HepG2 (cell line): ENCODE measurements around the gene TCL1A. TPM values are rescaled to one million over a fixed set of nuclear protein-coding genes. Genes with fewer than 3 reads are reported as not detected.

Source experiments
- ATAC-seq: fragments of 200-7000 bp; cut with Tn5 transposase; 3 replicates; pipeline ENCODE4 v1.9.1; 2020; ENCODE audit warnings: mild to moderate bottlenecking, moderate library complexity
- BruUV-seq: library from RNA; stranded (reverse); fragments of 400-500 nt; replicated peaks from 2 replicates; lab custom pipeline; 2021; lab: Mats Ljungman, UMichigan
- CTCF ChIA-PET: fragments of 300-600 bp; formaldehyde crosslinking; extraction: SDS; loops from one replicate; lab custom pipeline; 2021; ENCODE audit warnings: low total read pairs, inconsistent platforms, low intra/inter-chr PET ratio; lab: Yijun Ruan, JAX
- POLR2A ChIA-PET: fragments of 350-600 bp; sonication (Branson Sonifier 250); formaldehyde crosslinking; loops from one replicate; lab custom pipeline; 2020; ENCODE audit warnings: antibody characterized with exemption, inconsistent platforms; lab: Yijun Ruan, JAX
- DNase-seq: peaks from one replicate; pipeline ENCODE4 v3.0.0-alpha.2; 2015; ENCODE audit warnings: low spot score
- FAIRE-seq: peaks from 3 replicates; lab custom pipeline; 2011; peaks lifted over from hg19 to GRCh38; lab: Jason Lieb, UNC
- H2AFZ ChIP-seq: one replicate; pipeline ENCODE4 v1.6.1; 2011; ENCODE audit warnings: low read length, inconsistent platforms
- H3K27ac ChIP-seq: fragments of 300-600 bp; 3 replicates; pipeline ENCODE4 v1.8.0; 2011; ENCODE audit warnings: mixed run types, mild to moderate bottlenecking, mixed read lengths, low read length, inconsistent platforms; ENCODE audit not compliant: insufficient read depth; ENCODE audit errors: extremely low read length
- H3K27me3 ChIP-seq, 2 experiments: fragments of 200-600 bp in 1 of 2; 2 replicates in 1 of 2; 3 replicates in 1 of 2; pipeline versions ENCODE4 v1.6.0 to v1.8.0; 2011; ENCODE audit warnings: low read length in 2 of 2, mild to moderate bottlenecking in 2 of 2, moderate library complexity in 2 of 2, inconsistent platforms in 1 of 2; ENCODE audit not compliant: insufficient read depth in 2 of 2, control insufficient read depth in 1 of 2
- H3K36me3 ChIP-seq, 2 experiments: fragments of 200-600 bp in 1 of 2; replicated peaks in 1 of 2; 2 replicates in 1 of 2; 3 replicates in 1 of 2; pipeline versions ENCODE4 v1.5.1 to v1.8.0; 2011; ENCODE audit warnings: low read length in 2 of 2, inconsistent platforms in 1 of 2; ENCODE audit not compliant: insufficient read depth in 2 of 2, control insufficient read depth in 1 of 2
- H3K4me1 ChIP-seq: 2 replicates; pipeline ENCODE4 v1.5.1; 2012; ENCODE audit warnings: low read length, inconsistent platforms; ENCODE audit not compliant: insufficient read depth
- H3K4me2 ChIP-seq: 2 replicates; pipeline ENCODE4 v1.6.0; 2011; ENCODE audit warnings: low read depth, low read length, inconsistent platforms
- H3K4me3 ChIP-seq, 3 experiments: fragments of 200-600 bp in 1 of 3; sonication (generic), shearing (Covaris generic) in 1 of 3; replicated peaks in 1 of 3; 2 replicates each; pipeline ENCODE4 v1.5.1; 2011 to 2016; ENCODE audit warnings: low read length in 3 of 3, inconsistent platforms in 2 of 3, low read depth in 2 of 3, mild to moderate bottlenecking in 2 of 3, control low read depth in 1 of 3, mixed read lengths in 1 of 3; ENCODE audit not compliant: insufficient read depth in 1 of 3
- H3K79me2 ChIP-seq: one replicate; pipeline ENCODE4 v1.6.1; 2011; ENCODE audit warnings: low read length, inconsistent platforms; ENCODE audit not compliant: insufficient read depth
- H3K9ac ChIP-seq: 2 replicates; pipeline ENCODE4 v1.6.0; 2011; ENCODE audit warnings: mild to moderate bottlenecking, low read depth, low read length, inconsistent platforms; ENCODE audit not compliant: insufficient read depth
- H3K9me3 ChIP-seq: 2 replicates; pipeline ENCODE4 v1.5.1; 2012; ENCODE audit warnings: mild to moderate bottlenecking, low read length
- H4K20me1 ChIP-seq: 2 replicates; pipeline ENCODE4 v1.6.0; 2011; ENCODE audit warnings: inconsistent platforms, mild to moderate bottlenecking, low read length, moderate library complexity; ENCODE audit not compliant: insufficient read depth
- GZF1 ChIP-seq: sonication (generic); formaldehyde crosslinking; IDR thresholded peaks from 2 replicates; pipeline ENCODE4 v1.5.1; 2020; ENCODE audit warnings: mild to moderate bottlenecking, missing genetic modification reagents
- MEIS1 ChIP-seq: sonication (generic); formaldehyde crosslinking; IDR thresholded peaks from 2 replicates; pipeline ENCODE4 v1.9.0; 2021; ENCODE audit warnings: mild to moderate bottlenecking, missing genetic modification reagents, moderate library complexity, borderline replicate concordance
- MIXL1 ChIP-seq: IDR thresholded peaks from 2 replicates; pipeline ENCODE4 v1.6.1; 2016
- NCOR1 ChIP-seq: fragments of 200-600 bp; sonication (generic); IDR thresholded peaks from 2 replicates; pipeline ENCODE4 v1.7.0; 2017; ENCODE audit warnings: antibody characterized with exemption, low read length, borderline replicate concordance
- SALL1 ChIP-seq: sonication (generic); formaldehyde crosslinking; IDR thresholded peaks from 2 replicates; pipeline ENCODE4 v1.8.0; 2022; ENCODE audit warnings: mild to moderate bottlenecking, missing genetic modification reagents
- TBP ChIP-seq: sonication (generic); formaldehyde crosslinking; IDR thresholded peaks from 2 replicates; pipeline ENCODE4 v1.5.0; 2020; ENCODE audit warnings: missing genetic modification reagents
- ZFP1 ChIP-seq: IDR thresholded peaks from 2 replicates; pipeline ENCODE4 v1.6.1; 2016
- ZNF317 ChIP-seq: sonication (generic); formaldehyde crosslinking; IDR thresholded peaks from 2 replicates; pipeline ENCODE4 v1.5.0; 2020; ENCODE audit warnings: mild to moderate bottlenecking, missing genetic modification reagents
- ZNF382 ChIP-seq: sonication (generic); formaldehyde crosslinking; IDR thresholded peaks from 2 replicates; pipeline ENCODE4 v1.5.0; 2020; ENCODE audit warnings: missing genetic modification reagents, mild to moderate bottlenecking, borderline replicate concordance
- ZNF460 ChIP-seq: sonication (generic); formaldehyde crosslinking; IDR thresholded peaks from 2 replicates; pipeline ENCODE4 v1.5.1; 2020; ENCODE audit warnings: missing genetic modification reagents, mild to moderate bottlenecking, borderline replicate concordance
- ZNF646 ChIP-seq: sonication (generic); formaldehyde crosslinking; IDR thresholded peaks from 2 replicates; pipeline ENCODE4 v1.9.0; 2021; ENCODE audit warnings: mild to moderate bottlenecking, missing genetic modification reagents
- ZSCAN25 ChIP-seq: sonication (generic); formaldehyde crosslinking; IDR thresholded peaks from 2 replicates; pipeline ENCODE4 v1.8.0; 2022; ENCODE audit warnings: mild to moderate bottlenecking, missing genetic modification reagents
- ZSCAN29 ChIP-seq: sonication (generic); formaldehyde crosslinking; conservative IDR thresholded peaks from 2 replicates; pipeline ENCODE4 v1.4.0; 2020; ENCODE audit warnings: mild to moderate bottlenecking, missing genetic modification reagents
- WGBS: methylation state at CpG from one replicate; pipeline ENCODE4 v1.1.6; 2017; ENCODE audit warnings: low lambda C conversion rate; 5-methylcytosine and 5-hydroxymethylcytosine counted together
- in situ Hi-C: cut with HindIII; loops from 2 replicates; pipeline ENCODE4 v1.10.0; 2017; ENCODE audit warnings: low pct_unique_long_range_greater_than_20kb; ENCODE audit not compliant: extremely low pct_ligation_motif_present
- intact Hi-C: fragments of 100-400 bp; cut with micrococcal nuclease; formaldehyde crosslinking; loops from one replicate; pipeline ENCODE4 v1.10.0; 2022; ENCODE audit not compliant: unreplicated experiment
- polyA plus RNA-seq, 8 experiments: library from polyadenylated mRNA; depleted of rRNA in 3 of 8; stranded (reverse) in 7 of 8; unstranded in 1 of 8; fragments of >200 nt; fragmentation: Illumina TruSeq in 4 of 8; extraction: Trizol in 4 of 8; gene quantifications; 2 replicates each; pipeline versions ENCODE4 v1.2.1 to v1.2.3, GENCODE V29; 2011 to 2016; ENCODE audit warnings: low read depth in 4 of 8, missing spikeins in 1 of 8, mixed read lengths in 1 of 8; ENCODE audit not compliant: insufficient read depth in 1 of 8
- total RNA-seq, 5 experiments: library from RNA; depleted of rRNA; stranded (reverse); fragments of >200 nt; fragmentation: Illumina TruSeq; extraction: Trizol; gene quantifications; 2 replicates each; pipeline ENCODE4 v1.2.3, GENCODE V29; 2016; ENCODE audit warnings: low read depth in 1 of 5
- TF ChIP-seq, protein P1 (sequence below): IDR thresholded peaks from 2 replicates; pipeline ENCODE4 v1.6.1; 2016; ENCODE audit warnings: control low read depth

TCL1A gene
- total and polyA plus RNA-seq, 2 of the 13 experiments (the other 11 are each of a cell fraction or from before 2014, with no cell fraction given), result not detected

GRCh38 chr14:95677179-95677835, 36.6 kb downstream of the TCL1A start (continued):
- TF ChIP-seq MEIS1 (CRISPR knock-in tag), result no peak
- no peak for TF ChIP-seq ZFP1
- TF ChIP-seq SALL1 (CRISPR knock-in tag), result no peak

DNA sequence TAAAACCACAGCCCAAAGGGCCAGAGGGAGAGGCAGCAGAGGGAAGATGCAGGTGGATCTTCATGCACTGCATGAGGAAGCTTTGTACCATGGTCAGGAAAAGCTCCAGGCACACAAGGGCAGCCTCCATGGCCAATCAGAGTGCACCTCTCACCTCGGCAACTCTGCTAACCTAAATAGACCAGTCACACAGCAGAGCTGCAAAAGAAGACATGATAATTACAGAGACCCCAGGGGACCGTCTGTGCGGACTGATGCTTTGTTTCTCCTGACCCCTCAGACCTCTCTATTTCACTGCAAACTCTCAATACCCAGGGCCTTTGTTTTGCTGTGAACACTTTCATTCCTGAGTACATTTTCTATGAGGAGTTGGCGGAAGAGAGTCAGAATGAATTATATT, 38.4 kb downstream of the TCL1A start:
- ATAC-seq, result no peak
- BruUV-seq, result no TSS peak
- DNase-seq, result no peak
- peaks cover 1 to 8% of the 10 kb centered on the region in 2 experiments; a peak in 2 of 5 replicates for H3K27me3 ChIP-seq
- H3K79me2 ChIP-seq, result no peaks in the 10 kb centered on the region
- H4K20me1 ChIP-seq, result no peaks in the 10 kb centered on the region
- TF ChIP-seq ZNF646 (CRISPR knock-in tag) (no peak), ZNF382 (CRISPR knock-in tag) (no peak), MIXL1 (CRISPR knock-in tag) (no peak), ZSCAN25 (CRISPR knock-in tag) (no peak), TBP (CRISPR knock-in tag) (no peak), ZNF317 (CRISPR knock-in tag) (no peak), GZF1 (CRISPR knock-in tag) (no peak), ZNF460 (CRISPR knock-in tag) (no peak), NCOR1 (no peak), ZSCAN29 (CRISPR knock-in tag) (no peak)
- TF ChIP-seq, protein P1, sequence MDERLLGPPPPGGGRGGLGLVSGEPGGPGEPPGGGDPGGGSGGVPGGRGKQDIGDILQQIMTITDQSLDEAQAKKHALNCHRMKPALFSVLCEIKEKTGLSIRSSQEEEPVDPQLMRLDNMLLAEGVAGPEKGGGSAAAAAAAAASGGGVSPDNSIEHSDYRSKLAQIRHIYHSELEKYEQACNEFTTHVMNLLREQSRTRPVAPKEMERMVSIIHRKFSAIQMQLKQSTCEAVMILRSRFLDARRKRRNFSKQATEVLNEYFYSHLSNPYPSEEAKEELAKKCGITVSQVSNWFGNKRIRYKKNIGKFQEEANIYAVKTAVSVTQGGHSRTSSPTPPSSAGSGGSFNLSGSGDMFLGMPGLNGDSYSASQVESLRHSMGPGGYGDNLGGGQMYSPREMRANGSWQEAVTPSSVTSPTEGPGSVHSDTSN (CRISPR knock-in tag), result no peak
- no peak overlapping the region for H3K4me3 ChIP-seq
- 90% methylated on average over 3 of the region's 4 CpGs for WGBS
- peaks cover 10% of the 10 kb centered on the region; the same call in 1 of the 2 replicates for H3K4me1 ChIP-seq
- H3K27ac ChIP-seq, result no peak overlapping the region
- no peak for FAIRE-seq
- CTCF ChIA-PET, result no interaction called here
- H3K9ac ChIP-seq, result no peak overlapping the region
- in situ Hi-C loops, result no loop called here
- no peak overlapping the region for H2AFZ ChIP-seq
- no peak overlapping the region for H3K4me2 ChIP-seq
- intact Hi-C loops, result no loop called here
- H3K36me3 ChIP-seq, result no peaks in the 10 kb centered on the region
- POLR2A ChIA-PET, result no interaction called here
- no peaks in the 10 kb centered on the region for H3K9me3 ChIP-seq
